Measurements from ENCODE around the gene PTK7.
A peak's percentile ranks its signal among the peaks of the same experiment; 100 is the strongest.
"Not testable (repeated sequence)": the region's sequence is repeated elsewhere in the genome, so short reads cannot be mapped to it uniquely, and the experiment has no call there.

PTK7 gene

GRCh38 chr6:43119482-43119881 lies 43.4 kb downstream of the PTK7 start:
- no peak for DNase-seq (ENCODE audit: low spot score)

- no peak for DNase-seq (ENCODE audit: low spot score)
These were observed 44.1 kb downstream of the PTK7 start for GRCh38 chr6:43120101-43120763.

DNA sequence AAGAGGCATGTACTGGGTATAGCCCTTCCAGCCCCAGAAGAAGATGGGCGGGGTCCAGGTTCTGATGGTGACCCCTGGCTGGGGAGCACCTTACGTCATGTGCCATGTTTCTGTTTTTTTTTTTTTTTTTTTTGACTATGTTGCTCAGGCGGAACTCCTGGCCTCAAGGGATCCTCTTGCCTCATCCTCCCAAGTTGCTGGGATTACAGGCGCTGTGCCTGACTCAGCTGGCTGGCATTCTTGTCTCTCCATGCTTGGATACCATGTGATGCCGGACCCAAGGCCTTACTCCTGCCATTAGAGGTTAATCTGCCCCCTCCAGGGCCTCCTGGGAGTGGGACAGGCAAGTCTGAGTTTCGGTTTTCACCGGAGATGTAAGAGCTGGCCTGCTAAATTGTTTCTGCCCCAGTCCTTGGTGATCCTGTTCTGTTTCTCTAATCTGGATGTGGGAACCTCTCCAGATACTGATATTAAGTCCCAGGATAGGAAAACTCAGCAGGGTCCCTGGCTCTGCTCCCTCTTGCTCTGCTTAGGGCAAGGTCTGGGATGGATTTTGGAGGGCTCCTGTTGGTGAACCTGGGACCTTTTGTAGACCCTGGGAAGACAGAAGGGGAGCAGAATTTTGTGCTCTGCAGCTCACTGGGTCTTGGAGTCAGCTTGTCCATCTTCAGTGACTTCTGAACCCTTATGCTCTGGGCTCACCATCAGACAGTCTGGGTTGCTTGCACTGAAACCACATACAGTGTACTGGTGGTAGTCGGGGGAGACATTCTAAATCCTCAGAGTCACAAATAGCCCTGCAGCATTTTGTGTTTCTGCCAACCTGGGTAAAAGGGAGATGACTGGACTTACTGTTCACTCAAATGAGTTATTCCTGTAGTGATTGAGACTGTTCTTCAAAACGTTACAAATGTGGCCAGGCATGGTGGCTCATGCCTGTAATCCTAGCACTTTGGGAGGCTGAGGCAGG lies 45.1 kb downstream of the PTK7 start:
- no peak for DNase-seq (ENCODE audit: low spot score)

GRCh38 chr6:43122146-43122545 lies 46.0 kb downstream of the PTK7 start:
- no peak for DNase-seq (ENCODE audit: low spot score)

DNA sequence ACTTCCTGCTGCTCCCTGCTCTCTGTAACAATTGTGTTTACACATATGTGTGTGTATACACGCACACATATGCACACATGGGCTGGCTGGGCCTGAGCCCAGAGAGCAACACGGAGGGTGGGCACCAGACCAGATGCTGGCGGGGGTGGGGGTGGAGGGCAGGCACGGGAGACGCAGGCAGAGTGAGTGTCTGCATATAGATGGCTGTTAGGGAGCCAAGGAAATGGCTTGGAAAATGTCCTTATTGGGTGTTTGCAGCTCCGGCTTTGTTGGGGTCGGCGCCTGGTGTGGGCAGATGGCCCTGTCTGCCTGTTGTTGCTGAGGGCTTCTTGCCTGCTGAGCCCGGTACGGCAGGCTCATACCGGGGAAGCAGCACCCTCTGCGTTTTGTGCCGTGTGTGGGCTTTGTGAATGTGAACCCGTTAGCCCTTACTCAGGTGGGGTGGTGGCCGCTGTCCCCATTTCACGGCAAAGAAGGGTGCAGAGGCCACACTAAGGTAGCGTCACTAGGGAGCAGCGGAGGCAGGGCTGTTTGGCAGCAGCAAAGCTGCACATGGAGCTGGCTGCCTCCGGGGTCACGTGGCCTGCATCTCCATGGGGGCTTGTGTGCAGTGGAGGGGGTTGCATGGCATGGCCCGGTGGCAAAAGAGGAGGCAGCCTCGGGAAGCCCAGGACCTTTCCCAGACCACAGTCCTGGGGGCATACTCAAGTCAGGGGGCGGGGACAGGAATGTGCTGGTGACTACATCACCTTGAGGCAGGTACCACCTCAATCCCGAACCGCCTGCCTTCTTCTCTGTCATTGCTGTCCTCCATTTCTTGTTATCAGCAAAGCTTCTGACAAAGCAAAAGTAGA lies 47.6 kb downstream of the PTK7 start:
- no peak for DNase-seq (ENCODE audit: low spot score)

GRCh38 chr6:43124481-43124880 lies 48.4 kb downstream of the PTK7 start:
- DNase-seq (ENCODE audit: low spot score) = no peak

DNA sequence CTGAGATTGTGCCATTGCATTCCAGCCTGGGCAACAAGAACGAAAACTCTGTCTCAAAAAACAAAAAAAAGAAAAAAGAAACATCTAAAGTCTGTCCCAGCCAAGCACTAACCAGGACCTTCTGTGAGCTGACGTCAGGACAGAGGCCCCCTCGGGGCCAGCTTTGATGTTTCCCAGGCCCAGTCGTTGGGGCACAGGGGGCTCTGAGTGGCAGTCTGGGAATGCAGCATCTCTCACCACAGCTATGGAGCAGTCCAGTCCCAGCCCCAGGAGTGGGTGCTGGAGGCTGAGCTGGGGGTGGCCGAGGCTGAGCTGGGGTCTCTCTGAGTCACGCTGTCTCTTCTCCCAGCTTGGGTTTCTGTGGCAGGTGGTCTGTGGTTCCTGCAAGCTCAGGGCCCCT lies 49.0 kb downstream of the PTK7 start:
- DNase-seq (ENCODE audit: low spot score) = no peak

DNA sequence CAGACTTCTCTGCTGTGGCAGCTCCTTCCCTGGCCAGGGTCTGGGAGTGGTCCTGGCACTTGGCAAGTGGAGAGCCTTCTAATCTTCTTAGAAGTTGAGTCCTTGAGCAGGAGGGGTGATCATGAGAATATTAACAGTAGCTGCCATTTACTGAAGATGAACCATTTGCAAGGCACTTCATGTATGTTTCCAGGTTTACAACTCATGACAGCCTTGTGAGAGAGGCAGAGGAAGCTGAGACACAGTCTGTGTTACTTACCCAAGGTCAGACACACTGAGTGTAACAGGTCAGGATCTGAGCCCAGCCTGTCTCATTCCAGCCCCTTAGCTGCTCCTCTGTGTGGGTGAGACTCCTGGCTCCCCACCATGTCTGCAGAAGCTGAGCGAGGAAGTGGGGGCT lies 49.4 kb downstream of the PTK7 start:
- DNase-seq (ENCODE audit: low spot score) = no peak

DNA sequence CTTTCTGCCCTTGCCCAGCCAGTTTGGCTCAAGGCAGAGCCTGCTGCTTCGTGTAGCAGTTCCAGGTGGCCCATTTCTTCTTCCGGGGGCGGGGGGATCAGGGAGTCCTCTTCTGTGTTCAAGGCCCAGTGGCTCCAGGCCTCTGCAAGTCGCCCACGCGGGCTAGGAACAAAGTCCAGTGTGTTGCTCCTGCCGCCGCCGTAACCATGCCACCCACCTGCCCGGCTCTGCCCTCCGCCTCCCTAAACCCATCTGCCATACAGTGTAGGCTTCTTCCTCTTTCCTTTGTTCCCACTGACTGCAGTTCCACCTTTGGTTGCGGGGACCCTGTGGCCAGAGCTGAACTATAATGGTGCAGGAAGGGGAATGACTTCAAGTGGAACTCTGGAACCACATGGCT lies 51.1 kb downstream of the PTK7 start:
- no peak for DNase-seq (ENCODE audit: low spot score)

GRCh38 chr6:43127877-43128276 lies 51.8 kb downstream of the PTK7 start:
- no peak for DNase-seq (ENCODE audit: low spot score)

DNA sequence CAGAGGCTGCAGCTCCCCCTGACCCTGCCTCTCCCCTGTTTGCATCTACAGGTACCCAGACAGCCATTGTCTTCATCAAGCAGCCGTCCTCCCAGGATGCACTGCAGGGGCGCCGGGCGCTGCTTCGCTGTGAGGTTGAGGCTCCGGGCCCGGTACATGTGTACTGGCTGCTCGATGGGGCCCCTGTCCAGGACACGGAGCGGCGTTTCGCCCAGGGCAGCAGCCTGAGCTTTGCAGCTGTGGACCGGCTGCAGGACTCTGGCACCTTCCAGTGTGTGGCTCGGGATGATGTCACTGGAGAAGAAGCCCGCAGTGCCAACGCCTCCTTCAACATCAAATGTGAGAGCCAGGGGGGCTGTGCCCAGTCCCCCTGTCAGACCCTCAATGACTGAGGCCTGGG lies 52.8 kb downstream of the PTK7 start:
- DNase-seq (ENCODE audit: low spot score) = no peak

DNA sequence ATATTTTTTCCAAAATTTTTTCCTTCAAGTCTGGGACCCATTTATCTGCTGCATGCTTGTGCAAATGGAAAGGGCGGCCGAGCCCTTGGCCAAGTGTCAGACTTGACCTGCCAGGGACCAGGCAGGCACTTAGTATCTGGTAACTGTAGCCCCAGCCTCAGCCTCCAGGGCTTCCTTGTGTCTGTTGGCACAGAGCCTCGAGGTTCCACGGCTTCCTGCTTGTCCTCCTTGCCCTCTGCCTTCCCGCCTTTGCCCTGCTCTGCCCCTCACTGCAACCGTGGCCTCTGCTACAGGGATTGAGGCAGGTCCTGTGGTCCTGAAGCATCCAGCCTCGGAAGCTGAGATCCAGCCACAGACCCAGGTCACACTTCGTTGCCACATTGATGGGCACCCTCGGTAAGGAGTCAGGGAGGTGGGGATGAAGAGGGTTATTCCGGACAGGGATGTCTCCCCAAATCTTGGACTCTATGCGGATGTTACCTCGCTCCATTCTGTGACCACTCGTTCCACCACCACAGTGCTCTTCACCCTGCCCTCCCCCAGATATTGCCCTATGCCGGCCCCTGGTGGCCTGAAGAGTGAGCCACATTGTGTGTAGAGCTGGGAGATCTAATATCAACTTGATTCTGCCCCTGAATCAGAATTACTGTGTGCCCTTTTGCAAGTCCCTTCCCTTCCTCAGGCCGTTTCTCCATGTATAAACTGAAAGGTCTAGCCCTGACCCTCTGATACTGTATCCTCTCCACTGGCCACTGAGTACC lies 53.5 kb downstream of the PTK7 start:
- no peak for DNase-seq (ENCODE audit: low spot score)

DNA sequence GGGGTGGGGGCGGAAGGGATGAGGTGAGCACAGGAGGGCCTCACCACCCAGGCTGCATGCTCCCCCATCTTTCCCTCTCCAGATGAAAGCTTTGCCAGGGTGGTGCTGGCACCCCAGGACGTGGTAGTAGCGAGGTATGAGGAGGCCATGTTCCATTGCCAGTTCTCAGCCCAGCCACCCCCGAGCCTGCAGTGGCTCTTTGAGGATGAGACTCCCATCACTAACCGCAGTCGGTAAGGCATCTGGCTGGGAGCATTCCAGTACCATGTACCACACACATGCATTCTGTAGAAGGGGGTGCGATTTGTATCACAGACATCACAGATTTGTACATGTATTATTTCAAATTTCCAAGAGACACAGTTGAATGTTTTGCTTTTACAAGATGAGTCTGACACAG lies 54.3 kb downstream of the PTK7 start:
- DNase-seq (ENCODE audit: low spot score) = no peak

- DNase-seq (ENCODE audit: low spot score) = not testable (repeated sequence)
These were observed 55.3 kb downstream of the PTK7 start for GRCh38 chr6:43131379-43131778.

DNA sequence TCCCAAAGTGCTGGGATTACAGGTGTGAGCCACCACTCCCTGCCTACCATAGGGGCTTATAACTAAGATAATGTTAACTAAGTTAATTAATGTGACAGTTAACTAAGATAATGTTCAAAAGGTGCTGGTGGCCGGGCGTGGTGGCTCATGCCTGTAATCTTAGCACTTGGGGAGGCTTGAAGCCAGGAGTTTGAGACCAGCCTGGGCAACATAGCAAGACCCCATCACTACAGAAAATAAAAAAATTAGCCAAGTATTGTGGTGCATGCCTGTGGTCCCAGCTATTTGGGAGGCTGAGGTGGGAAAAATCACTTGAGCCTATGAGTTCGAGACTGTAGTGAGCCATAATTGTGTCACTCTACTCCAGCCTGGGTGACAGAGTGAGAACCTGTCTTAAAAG lies 62.2 kb downstream of the PTK7 start:
- DNase-seq (ENCODE audit: low spot score) = no peak

DNA sequence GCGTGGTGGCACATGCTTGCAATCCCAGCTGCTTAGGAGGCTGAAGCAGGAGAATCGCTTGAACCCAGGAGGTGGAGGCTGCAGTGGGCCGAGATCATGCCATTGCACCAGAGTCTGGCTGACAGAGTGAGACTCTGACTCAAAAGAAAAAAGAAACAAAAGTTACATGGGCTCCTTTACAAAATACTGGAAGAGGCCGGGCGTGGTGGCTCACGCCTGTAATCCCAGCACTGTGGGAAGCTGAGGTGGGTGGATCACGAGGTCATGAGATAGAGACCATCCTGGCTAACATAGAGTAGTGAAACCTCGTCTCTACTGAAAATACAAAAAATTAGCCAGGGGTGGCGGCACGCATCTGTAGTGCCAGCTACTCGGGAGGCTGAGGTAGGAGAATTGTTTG lies 63.9 kb downstream of the PTK7 start:
- not testable (repeated sequence) for DNase-seq (ENCODE audit: low spot score)

GRCh38 chr6:43141644-43142043 lies 65.5 kb downstream of the PTK7 start:
- DNase-seq (ENCODE audit: low spot score) = no peak

DNA sequence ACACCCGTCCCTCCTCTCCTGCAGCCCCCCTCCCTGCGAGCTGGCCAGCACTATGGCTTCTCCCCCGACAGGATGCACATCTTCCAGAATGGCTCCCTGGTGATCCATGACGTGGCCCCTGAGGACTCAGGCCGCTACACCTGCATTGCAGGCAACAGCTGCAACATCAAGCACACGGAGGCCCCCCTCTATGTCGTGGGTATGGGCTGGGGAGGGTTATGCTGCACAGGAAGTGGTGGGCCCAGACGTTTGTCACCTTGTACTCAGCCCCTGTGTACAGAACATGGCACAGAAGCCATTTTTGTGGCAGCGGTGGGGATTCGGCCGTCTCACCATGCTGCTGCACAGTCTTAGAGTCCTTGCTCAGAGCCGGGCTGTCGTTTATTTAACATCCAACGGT lies 66.0 kb downstream of the PTK7 start:
- no peak for DNase-seq (ENCODE audit: low spot score)

- peak; percentile 91 for DNase-seq (ENCODE audit: low spot score)
These were observed 67.4 kb downstream of the PTK7 start for GRCh38 chr6:43143235-43144128.

DNA sequence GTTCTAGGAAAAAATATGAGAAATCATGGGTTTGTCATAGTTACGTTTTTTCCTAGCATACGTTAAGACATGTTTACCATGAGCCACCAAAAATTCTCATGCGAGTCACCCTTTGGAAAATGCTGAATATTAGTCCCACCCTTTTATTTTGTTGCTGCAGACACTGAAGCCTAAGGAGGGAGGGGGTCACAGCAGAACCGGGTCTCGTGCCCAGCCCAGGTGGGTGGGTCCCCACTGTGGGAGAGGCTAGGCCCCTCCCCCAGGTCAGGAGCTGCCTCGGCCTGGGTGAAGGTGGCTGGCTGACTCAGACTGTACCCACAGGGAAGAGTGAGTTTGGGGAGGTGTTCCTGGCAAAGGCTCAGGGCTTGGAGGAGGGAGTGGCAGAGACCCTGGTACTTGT lies 68.8 kb downstream of the PTK7 start:
- DNase-seq (ENCODE audit: low spot score) = no peak

- DNase-seq (ENCODE audit: low spot score) = no peak
These were observed 70.1 kb downstream of the PTK7 start for GRCh38 chr6:43146261-43146660.

Data from germinal center (tissue), 1 donor.